Stimulated activated effector memory CD8-positive, alpha-beta T cell treated with anti-CD3 and anti-CD28 coated beads, Interleukin-12 subunit alpha, Interleukin-12 subunit beta, amount 100 ng/mL, for 72 hours (primary cell): Measurements from ENCODE around the gene MRS2.
"Not testable (repeated sequence)": the region's sequence is repeated elsewhere in the genome, so short reads cannot be mapped to it uniquely, and the experiment has no call there.

ENCODE experiments used
- ATAC-seq: fragments of 150-1000 bp; cut with Tn5 transposase; 2 replicates; pipeline ENCODE4 v1.10.0; 2021
- DNase-seq, 2 donors: peaks; one replicate each; pipeline ENCODE4 v3.0.0; 2021 to 2022; ENCODE audit warnings: low spot score in 2 of 2
- H3K27ac Mint-ChIP-seq: one replicate; pipeline ENCODE4 v1.8.0; 2022; ENCODE audit warnings: mild to moderate bottlenecking, mixed read lengths
- H3K36me3 Mint-ChIP-seq: one replicate; pipeline ENCODE4 v1.8.0; 2022; ENCODE audit warnings: mild to moderate bottlenecking, mixed read lengths
- H3K4me1 Mint-ChIP-seq: one replicate; pipeline ENCODE4 v1.8.0; 2022; ENCODE audit warnings: mixed read lengths
- H3K4me3 Mint-ChIP-seq: one replicate; pipeline ENCODE4 v1.8.0; 2022; ENCODE audit warnings: mild to moderate bottlenecking, mixed read lengths
- H3K9me3 Mint-ChIP-seq: one replicate; pipeline ENCODE4 v1.8.0; 2022; ENCODE audit warnings: mixed read lengths

Gene MRS2

DNA sequence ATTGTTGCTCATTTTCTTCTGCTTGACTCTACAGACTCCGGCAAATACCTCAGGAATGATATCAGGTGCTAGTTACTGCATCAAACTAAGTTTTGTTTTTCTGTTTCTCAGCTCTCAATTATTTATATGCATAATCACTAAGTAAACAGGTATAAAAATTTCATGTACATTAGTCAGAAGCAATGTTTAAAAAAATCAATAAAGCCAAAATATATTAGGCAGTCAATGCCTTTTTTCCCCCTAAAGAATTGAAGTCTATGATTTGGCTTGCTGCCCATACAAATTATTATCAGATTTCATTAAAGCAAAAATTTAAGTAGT lies 20.6 kb upstream of the MRS2 start:
- H3K4me3 Mint-ChIP-seq, result no peak overlapping the region
- DNase-seq (no peak), ATAC-seq (no peak)
- H3K4me1 Mint-ChIP-seq, result no peaks in the 10 kb centered on the region
- H3K36me3 Mint-ChIP-seq, result no peaks in the 10 kb centered on the region
- H3K27ac Mint-ChIP-seq, result no peak overlapping the region
- H3K9me3 Mint-ChIP-seq, result no peaks in the 10 kb centered on the region

DNA sequence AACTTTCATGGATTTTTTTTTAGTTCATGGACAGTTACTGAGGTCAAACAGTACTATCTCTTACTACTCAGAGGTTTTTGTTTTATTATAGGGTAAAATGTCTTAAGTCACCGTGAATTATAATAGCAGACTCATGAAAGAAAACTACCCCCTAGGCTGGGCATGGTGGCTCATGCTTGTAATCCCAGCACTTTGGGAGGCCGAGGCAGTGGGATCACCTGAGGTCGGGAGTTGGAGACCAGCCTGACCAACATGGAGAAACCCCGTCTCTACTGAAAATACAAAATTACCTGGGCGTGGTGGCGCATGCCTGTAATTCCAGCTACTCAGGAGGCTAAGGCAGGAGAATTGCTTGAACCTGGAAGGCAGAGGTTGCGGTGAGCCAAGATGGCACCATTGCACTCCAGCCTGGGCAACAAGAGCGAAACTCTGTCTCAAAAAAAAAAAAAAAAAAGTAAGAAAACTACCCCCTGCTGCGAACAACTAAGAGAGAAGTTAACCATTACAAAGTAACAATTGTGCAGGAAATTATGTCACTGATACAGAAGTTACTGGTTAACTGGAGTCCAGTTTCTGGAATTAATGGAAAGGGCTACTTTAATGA lies 19.7 kb upstream of the MRS2 start:
- DNase-seq, H3K9me3 Mint-ChIP-seq, ATAC-seq, H3K4me3 Mint-ChIP-seq, H3K36me3 Mint-ChIP-seq, H3K4me1 Mint-ChIP-seq, H3K27ac Mint-ChIP-seq: not testable (repeated sequence)

DNA sequence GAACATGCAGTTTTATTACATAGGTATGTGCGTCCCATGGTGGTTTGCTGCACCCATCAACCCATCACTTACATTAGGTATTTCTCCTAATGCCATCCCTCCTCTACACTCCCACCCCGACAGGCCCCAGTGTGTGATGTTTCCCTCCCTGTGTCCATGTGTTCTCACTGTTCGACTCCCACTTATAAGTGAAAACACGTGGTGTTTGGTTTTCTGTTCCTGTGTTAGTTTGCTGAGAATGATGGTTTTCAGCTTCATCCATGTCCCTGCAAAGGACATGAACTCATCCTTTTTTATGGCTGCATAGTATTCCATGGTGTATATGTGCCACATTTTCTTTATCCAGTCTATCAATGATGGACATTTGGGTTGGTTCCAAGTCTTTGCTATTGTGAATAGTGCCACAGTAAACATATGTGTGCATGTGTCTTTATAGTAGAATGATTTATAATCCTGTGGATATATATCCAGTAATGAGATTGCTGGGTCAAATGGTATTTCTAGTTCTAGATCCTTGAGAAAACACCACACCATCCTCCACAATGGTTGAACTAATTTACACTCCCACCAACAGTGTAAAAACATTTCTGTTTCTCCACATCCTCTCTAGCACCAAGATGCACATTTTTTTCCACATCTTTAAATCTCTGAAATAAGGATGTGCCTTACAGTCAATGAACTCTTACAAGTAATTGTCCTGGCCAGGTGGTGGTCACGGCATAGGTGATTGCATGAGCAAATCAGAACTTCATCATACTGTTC lies 18.2 kb upstream of the MRS2 start:
- H3K36me3 Mint-ChIP-seq, DNase-seq, H3K4me1 Mint-ChIP-seq, H3K4me3 Mint-ChIP-seq, ATAC-seq, H3K9me3 Mint-ChIP-seq, H3K27ac Mint-ChIP-seq: not testable (repeated sequence)

DNA sequence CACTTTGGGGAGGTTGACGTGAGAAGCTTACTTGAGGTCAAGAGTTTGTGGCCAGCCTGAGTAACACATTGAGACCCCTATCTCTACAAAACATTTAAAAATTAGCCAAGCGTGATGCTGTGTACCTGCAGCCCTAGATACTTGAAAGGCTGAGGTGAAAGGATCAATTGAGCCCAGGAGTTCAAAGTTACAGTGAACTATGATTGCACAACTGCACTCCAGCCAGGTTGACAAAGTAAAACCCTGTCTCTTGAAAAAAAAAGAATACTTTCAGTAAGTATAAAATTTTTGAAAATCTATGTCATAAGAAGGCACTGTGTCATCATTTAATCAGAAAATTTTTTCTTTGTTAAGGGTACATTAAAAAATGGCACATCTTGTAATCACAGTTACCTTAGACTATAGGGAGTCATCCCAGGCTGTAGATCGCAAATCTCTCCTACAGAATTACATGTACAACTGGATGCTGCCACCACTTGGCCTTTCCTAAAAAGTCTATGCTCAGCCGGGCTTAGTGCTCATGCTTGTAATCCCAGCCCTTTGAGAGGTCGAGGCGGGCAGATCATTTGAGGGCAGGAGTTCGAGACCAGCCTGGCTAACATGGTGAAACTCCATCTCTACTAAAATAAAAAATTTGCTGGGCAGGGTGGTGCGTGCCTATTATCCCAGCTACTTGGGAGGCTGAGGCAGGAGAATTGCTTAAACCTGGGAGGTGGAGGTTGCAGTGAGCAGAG lies 17.0 kb upstream of the MRS2 start:
- Mint-ChIP-seq H3K4me3 (no peak overlapping the region), H3K27ac (no peak overlapping the region), H3K36me3 (no peaks in the 10 kb centered on the region), H3K4me1 (no peaks in the 10 kb centered on the region), H3K9me3 (no peaks in the 10 kb centered on the region)
- DNase-seq (no peak), ATAC-seq (no peak)

DNA sequence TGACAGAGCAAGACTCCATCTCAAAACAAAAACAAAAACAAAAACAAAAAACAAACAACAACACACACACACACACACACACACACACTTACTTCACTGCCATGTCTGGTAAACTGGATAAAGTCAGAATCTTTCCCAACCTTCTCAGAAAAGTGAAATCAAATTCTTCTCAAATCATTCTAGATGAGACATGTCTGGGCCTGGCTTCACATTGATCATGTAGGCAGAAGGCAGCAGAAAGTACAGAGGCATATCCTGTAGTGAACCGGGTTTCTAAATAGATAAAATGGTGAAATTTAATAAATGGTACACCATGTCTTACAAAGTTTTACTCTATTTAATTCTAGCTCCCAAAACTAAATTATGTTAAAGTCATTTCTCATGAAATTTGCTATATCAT lies 14.9 kb upstream of the MRS2 start:
- Mint-ChIP-seq H3K9me3 (no peaks in the 10 kb centered on the region), H3K27ac (no peak overlapping the region), H3K36me3 (no peaks in the 10 kb centered on the region), H3K4me1 (no peaks in the 10 kb centered on the region), H3K4me3 (no peak overlapping the region)
- no peak for DNase-seq
- no peak for ATAC-seq

DNA sequence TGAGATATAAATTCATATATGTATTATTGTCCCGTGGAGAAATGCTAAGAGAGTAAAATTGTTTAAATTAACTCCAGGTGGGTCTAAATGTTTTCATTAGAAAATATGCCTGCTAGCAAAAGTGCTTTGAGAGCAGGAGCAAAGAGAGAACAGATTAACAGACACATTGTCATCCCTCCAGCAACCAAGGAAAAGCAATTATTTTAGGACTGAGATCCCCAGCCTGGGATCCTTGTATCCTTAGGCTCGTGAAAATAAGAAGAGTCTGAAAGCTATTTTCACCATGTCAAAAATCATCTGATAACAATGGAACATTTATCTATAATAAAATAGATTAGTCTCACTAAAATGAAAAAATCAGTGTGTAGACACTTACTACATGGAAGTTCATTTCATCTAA lies 11.5 kb upstream of the MRS2 start:
- no peaks in the 10 kb centered on the region for H3K36me3 Mint-ChIP-seq
- no peak for ATAC-seq

DNA sequence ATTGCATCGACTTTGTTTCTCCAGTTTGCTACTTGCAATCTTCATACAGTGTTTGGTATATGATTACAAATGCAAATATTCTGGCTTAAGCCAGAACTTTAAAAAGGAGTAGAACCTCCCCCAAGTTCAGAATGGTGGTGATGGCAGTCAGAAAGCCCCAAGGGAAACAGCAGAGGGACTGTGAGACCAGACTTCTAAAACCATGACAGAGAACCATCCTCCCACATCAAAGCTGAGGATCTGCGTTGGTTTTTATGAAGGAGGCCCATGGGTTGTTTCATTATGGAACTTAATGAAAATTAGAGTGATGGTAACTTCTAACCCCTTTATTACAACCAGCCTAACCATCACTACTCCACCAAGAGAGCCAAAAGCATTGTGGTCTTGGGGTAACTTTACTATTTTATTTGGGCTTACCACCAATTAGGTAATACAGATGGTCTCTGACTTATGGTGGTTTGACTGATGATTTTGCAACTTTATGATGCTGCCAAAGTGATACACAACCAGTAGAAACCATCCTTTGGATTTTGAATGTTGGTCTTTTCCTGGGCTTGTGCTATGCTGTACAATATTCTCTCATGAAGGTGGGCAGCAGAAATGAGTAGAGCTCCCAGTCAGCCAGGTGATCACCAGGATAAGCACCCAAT lies 10.9 kb upstream of the MRS2 start:
- DNase-seq (no peak), ATAC-seq (no peak)
- Mint-ChIP-seq H3K4me3 (no peak overlapping the region), H3K4me1 (no peaks in the 10 kb centered on the region), H3K9me3 (no peaks in the 10 kb centered on the region), H3K36me3 (no peaks in the 10 kb centered on the region), H3K27ac (no peak overlapping the region)

More for the DNA sequence above, 11.5 kb upstream of the MRS2 start:
- Mint-ChIP-seq H3K27ac (no peak overlapping the region), H3K4me3 (no peak overlapping the region), H3K4me1 (no peaks in the 10 kb centered on the region), H3K9me3 (no peaks in the 10 kb centered on the region)
- no peak for DNase-seq

DNA sequence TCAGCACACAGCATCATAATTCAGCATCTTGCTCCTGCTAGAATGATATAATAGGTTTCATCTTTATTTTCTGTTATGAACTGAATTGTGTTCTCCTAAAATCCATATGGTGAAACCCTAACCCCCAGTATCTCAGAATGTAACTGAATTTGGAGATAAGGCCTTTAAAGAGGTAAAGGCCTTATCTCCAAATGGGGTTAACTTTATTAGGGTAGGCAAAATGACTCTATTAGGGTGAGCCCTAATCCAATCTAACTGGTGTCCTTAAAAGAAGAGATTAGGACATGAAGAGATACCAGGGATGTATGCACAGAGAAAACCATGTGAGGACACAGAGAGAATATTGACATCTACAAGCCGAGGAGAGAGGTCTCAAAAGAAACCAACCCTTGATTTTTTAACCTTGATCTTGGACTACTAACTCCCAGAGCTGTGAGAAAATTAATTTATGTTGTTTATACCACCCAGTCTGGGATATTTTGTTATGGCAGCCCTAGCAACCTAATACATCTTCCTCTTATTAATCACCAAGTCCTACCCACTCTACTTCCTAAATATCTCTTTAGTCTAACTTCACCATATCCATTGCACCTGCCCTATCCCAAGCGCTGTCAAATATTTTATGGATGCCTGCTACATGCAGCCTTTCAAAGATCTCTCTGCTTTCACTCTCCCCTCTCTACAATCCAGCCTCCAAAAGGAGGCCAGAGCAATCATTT lies 8.5 kb upstream of the MRS2 start:
- ATAC-seq (no peak), DNase-seq (no peak)
- H3K9me3 Mint-ChIP-seq, result no peaks in the 10 kb centered on the region

DNA sequence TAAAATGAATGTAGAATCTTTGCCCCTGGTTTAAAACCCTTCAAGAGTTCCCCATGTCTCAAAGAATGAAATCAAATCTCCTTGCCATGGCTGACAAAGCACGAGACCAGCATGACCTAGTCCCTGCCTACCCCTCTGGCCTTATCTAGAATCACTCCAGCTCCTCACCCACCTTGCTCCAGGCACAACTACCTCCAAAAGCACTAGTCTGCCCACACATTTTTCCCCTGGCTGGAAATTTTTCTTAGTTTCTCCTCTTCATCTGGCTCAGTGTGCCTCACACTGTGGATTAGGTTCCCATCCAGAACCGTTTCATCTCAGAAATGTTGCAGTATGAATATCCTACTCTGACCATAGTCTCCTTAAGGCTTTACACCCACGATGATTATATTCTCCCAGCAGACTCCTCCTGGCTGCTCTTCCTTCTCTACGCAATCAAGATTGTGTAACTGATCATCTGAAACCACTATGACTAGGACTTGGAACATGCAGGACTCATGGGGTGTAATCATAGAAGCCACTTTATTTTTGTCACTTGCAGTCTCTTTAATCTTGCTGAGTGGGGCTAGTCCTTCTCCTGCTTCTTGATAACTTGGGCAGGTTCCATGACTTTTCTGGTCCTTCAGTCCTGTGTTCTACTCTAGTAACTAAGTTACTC lies 7.8 kb upstream of the MRS2 start:
- H3K36me3 Mint-ChIP-seq, result no peaks in the 10 kb centered on the region
- no peak overlapping the region for H3K27ac Mint-ChIP-seq

More for the DNA sequence above, 8.5 kb upstream of the MRS2 start:
- Mint-ChIP-seq H3K4me1 (no peaks in the 10 kb centered on the region), H3K4me3 (no peak overlapping the region), H3K27ac (no peak overlapping the region), H3K36me3 (no peaks in the 10 kb centered on the region)

DNA sequence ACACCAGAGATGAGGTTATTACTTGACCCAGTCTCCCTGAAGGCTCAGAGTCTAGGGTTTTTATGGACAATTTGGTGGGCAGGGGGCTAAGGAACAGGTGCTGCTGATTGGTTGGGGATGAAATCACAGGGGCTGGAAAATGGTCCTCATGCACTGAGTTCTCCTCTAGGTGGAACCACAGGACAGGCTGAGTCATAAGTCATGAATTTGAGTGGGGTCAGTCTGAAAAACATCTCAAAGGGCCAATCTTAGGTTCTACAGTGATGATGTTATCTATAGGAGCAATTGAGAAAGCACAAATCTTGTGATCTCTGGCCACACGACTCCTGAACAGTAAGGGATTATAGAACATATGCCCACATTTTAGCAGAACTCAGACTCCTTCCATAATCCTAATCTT lies 5.9 kb upstream of the MRS2 start:
- Mint-ChIP-seq H3K27ac (no peak overlapping the region), H3K9me3 (no peaks in the 10 kb centered on the region)
- ATAC-seq, result no peak

More for the DNA sequence above, 7.8 kb upstream of the MRS2 start:
- H3K9me3 Mint-ChIP-seq, result no peaks in the 10 kb centered on the region
- no peak for DNase-seq
- no peak for ATAC-seq
- no peaks in the 10 kb centered on the region for H3K4me1 Mint-ChIP-seq
- no peak overlapping the region for H3K4me3 Mint-ChIP-seq

DNA sequence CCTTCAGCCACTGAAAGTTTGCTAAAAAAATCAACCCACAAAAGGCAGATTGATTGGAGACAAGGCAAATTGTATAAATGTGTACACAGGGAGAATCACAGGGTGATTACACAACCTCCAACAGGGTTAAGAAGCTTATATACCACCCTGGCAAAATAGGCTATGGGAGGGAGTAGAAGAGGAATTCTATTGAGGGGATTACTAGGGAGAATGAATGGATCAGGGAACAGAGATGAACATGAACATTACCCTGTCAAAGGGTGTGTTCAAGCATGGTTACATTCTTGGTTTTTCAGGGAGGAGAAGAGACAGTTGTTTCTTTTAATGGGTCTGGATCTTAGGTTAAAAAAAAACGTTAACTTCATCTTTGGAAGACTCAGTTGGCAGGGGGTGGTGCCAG lies 5.1 kb upstream of the MRS2 start:
- Mint-ChIP-seq H3K4me3 (no peak overlapping the region), H3K9me3 (no peaks in the 10 kb centered on the region), H3K36me3 (no peaks in the 10 kb centered on the region), H3K27ac (no peak overlapping the region), H3K4me1 (peaks cover 3% of the 10 kb centered on the region)
- no peak for ATAC-seq
- no peak for DNase-seq

More for the DNA sequence above, 5.9 kb upstream of the MRS2 start:
- Mint-ChIP-seq H3K36me3 (no peaks in the 10 kb centered on the region), H3K4me3 (no peak overlapping the region), H3K4me1 (no peaks in the 10 kb centered on the region)
- no peak for DNase-seq

DNA sequence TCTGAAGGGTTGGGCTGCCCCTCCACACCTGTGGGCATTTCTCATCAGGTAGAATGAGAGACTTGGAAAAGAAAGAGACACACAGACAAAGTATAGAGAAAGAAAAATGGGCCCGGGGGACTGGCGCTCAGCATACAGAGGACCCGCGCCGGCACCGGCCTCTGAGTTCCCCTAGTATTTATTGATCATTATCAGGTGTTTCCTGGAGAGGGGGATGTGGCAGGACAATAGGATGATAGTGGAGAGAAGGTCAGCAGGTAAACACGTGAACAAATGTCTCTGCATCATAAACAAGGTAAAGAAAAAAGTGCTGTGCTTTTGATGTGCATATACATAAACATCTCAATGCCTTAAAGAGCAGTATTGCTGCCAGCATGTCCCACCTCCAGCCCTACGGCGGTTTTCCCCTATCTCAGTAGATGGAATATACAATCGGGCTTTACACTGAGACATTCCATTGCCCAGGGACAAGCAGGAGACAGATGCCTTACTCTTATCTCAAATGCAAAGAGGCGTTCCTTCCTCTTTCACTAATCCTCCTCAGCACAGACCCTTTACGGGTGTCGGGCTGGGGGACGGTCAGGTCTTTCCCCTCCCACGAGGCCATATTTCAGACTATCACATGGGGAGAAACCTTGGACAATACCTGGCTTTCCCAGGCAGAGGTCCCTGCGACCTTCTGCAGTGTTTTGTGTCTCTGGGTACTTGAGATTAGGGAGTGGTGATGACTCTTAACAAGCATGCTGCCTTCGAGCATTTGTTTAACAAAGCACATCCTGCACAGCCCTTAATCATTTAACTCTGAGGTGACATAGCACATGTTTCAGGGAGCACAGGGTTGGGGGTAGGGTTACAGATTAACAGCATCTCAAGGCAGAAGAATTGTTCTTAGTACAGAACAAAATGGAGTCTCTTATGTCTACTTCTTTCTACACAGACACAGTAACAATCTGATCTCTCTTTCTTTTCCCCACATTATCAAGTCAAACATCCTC lies 2.4 kb upstream of the MRS2 start:
- H3K9me3 Mint-ChIP-seq, H3K36me3 Mint-ChIP-seq, ATAC-seq, H3K4me3 Mint-ChIP-seq, H3K27ac Mint-ChIP-seq, DNase-seq: not testable (repeated sequence)
- peaks cover 13% of the 10 kb centered on the region for H3K4me1 Mint-ChIP-seq

DNA sequence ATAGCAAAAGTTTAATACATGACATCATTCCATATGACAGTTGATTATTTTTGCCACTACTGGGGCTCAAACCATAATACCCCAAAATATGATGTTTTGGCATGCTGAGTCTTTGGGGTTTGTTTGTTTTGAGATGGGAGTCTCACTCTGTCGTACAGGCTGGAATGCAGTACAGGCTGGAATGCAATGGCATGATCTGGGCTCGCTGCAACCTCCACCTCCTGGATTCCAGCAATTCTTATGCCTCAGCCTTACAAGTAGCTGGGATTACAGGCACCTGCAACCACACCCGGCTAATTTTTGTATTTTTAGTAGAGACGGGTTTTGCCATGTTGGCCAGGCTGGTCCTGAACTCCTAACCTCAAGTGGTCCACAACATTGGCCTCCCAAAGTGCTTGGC lies 1.3 kb upstream of the MRS2 start:
- no peak overlapping the region for H3K4me3 Mint-ChIP-seq

DNA sequence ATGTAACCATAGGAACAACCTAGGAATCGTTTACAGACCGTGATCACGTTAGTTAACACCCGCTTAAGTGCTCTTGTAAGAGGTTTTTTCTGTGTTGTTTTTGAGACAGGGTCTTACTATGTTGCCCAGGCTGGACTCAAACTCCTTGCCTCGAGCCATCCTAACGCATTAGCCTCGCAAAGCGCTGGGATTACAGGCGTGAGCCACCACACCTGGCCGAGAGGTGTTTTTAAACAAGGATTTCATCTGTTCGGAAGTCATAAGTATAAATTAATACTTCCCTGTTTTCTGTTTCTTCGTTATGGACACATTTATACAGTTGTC lies 727 bp downstream of the MRS2 start:
- no peak for DNase-seq
- H3K27ac Mint-ChIP-seq, result peak overlapping the region; percentile 90
- H3K4me3 Mint-ChIP-seq, result peak overlapping the region; percentile 95
- H3K9me3 Mint-ChIP-seq, result no peaks in the 10 kb centered on the region
- peaks cover 35% of the 10 kb centered on the region for H3K36me3 Mint-ChIP-seq
- H3K4me1 Mint-ChIP-seq, result peaks cover 13% of the 10 kb centered on the region
- no peak for ATAC-seq

More for the DNA sequence above, 1.3 kb upstream of the MRS2 start:
- Mint-ChIP-seq H3K9me3 (no peaks in the 10 kb centered on the region), H3K4me1 (peaks cover 13% of the 10 kb centered on the region), H3K27ac (no peak overlapping the region), H3K36me3 (peaks cover 15% of the 10 kb centered on the region)
- no peak for DNase-seq
- ATAC-seq, result no peak
